GF-D8 (cell line): ENCODE data around the gene TARP.
"Not testable (repeated sequence)": the region's sequence is repeated elsewhere in the genome, so short reads cannot be mapped to it uniquely, and the experiment has no call there.

ENCODE experiments used
- DNase-seq: peaks from one replicate; lab custom pipeline; 2025; lab: John Stamatoyannopoulos, UW

The TARP gene

GRCh38 chr7:38262545-38262944 is 10.9 kb downstream of the TARP start:
- DNase-seq = no peak

- not testable (repeated sequence) for DNase-seq
Measured at GRCh38 chr7:38262026-38262425, 11.4 kb downstream of the TARP start.

GRCh38 chr7:38261601-38262000 is 11.8 kb downstream of the TARP start:
- not testable (repeated sequence) for DNase-seq

DNA sequence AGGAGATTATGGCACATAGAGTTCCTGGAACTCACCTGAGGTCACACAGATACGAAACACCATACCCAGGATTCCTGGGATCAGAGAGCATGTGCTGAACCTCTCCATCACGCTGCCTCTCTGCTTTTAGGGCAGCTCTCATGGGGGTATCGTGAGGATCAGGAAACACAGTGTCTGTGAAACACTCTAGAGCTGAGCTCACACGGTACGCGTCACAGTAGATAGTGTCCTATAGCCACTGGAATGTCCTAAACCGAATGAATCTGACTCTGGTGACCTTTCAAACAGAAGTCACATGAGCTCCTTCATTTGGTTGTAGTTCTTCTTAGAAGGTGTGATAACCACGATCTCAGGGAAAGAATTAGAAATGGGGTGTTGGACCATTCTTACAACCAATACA is 14.3 kb downstream of the TARP start:
- DNase-seq = not testable (repeated sequence)

GRCh38 chr7:38257350-38257677 is 16.1 kb downstream of the TARP start:
- no peak for DNase-seq

- not testable (repeated sequence) for DNase-seq
Measured at GRCh38 chr7:38249849-38250248, 23.6 kb downstream of the TARP start.

- DNase-seq = no peak
Measured at GRCh38 chr7:38248069-38248567, 25.3 kb downstream of the TARP start.

DNA sequence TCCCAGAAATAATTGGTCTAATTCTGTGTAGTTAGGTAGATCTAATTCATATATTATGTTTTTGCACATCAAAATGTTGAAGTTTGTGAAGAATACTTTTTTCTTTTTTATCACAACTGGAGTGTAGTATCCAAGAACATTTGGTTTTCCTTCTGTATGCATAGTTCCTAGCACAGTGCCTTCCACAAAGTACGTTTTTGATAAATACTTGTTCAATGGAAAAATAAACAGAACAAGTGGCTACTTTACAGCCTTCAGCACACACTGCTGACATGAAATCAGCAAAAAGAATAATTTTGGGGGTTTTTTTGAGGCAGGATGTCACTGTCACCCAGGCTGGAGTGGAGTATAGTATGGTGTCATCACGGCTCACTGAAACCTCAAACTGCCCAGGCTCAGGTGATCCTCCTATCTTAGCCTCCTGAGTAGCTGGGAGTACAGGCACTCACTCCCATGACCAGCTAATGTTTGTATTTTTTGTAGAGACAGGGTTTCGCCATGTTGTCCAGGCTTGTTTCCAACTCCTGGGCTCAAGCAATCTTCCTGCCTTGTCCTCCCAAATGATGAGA is 27.9 kb downstream of the TARP start:
- no peak for DNase-seq

- no peak for DNase-seq
Measured at GRCh38 chr7:38244516-38244915, 28.9 kb downstream of the TARP start.

GRCh38 chr7:38243345-38243744 is 30.1 kb downstream of the TARP start:
- DNase-seq = not testable (repeated sequence)

DNA sequence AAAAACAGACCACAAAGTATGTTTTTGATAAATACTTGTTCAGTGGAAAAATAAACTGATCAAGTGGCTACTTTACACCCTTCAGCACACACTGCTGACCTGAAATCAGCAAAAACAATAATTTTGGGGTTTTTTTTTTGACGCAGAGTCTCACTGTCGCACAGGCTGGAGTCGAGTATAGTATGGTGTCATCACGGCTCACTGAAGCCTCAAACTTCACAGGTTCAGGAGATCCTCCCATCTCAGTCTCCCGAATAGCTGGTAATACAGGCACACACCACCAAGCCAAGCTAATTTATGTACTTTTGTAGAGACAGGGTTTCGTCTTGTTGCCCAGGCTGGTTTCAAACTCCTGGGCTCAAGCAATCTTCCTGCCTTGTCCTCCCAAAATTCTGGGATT is 30.6 kb downstream of the TARP start:
- DNase-seq = no peak

GRCh38 chr7:38241071-38241470 is 32.4 kb downstream of the TARP start:
- no peak for DNase-seq

DNA sequence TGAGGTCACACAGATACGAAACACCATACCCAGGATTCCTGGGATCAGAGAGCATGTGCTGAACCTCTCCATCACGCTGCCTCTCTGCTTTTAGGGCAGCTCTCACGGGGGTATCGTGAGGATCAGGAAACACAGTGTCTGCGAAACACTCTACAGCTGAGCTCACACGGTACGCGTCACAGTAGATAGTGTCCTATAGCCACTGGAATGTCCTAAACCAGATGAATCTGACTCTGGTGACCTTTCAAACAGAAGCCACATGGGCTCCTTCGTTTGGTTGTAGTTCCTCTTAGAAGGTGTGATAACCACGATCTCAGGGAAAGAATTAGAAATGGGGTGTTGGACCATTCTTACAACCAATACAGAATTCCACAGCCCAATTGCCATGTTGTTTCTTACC is 34.3 kb downstream of the TARP start:
- DNase-seq = not testable (repeated sequence)

DNA sequence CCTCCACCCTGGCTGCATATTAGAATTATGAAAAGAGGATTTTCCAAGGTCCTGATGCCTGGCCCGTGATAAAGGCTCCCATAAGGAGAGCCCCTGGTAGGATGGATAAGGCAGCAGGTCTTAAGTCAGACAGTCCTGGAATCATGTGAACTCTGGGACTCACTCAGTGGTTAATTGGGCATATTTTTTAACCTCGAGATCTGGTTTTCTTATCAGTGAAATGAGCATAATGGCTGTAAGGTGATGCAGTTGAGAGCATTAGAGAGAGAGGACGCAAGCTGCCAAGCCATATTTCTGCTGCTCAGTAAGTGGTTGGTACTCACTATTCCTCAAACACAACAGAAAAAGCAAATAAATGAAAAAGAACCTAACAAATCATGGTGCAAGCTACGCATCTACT is 37.8 kb downstream of the TARP start:
- no peak for DNase-seq

- DNase-seq = not testable (repeated sequence)
Measured at GRCh38 chr7:38234759-38235158, 38.7 kb downstream of the TARP start.

GRCh38 chr7:38232502-38233366 is 40.7 kb downstream of the TARP start:
- peak; percentile 100 for DNase-seq

- no peak for DNase-seq
Measured at GRCh38 chr7:38229884-38230642, 43.4 kb downstream of the TARP start.

- no peak for DNase-seq
Measured at GRCh38 chr7:38229386-38229785, 44.0 kb downstream of the TARP start.

- DNase-seq = no peak
Measured at GRCh38 chr7:38224392-38224791, 49.0 kb downstream of the TARP start.

- DNase-seq = peak; percentile 85
Measured at GRCh38 chr7:38223306-38223705, 50.1 kb downstream of the TARP start.

DNA sequence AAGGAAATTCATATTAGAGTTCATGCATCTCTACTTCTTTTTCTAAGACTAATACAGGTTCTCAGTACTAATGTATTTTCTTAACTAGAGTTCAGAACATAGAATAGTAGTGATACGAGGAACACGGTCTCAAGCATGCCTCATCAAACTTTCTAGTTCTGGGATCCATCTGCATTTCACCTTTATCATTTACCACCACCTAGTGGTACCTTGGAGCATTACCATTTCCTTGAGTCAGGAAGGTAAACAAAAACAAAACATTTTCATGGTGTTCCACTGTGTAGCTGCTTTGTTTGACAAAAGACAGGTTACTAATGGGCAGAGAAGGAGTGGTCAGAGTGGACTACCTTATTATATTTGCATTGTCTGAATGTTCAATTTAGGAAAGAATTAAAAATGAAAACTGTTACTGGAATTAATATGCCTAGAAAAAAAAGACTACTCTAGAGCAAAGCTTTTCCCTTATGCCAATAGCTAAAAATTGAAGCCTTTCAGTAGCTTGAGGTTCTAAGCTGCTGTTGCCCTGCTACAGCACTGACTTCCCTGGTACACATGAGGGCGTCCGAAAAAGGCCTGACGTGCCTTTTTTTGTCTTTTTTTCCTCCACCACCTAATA is 50.8 kb downstream of the TARP start:
- DNase-seq = peak; percentile 25

DNA sequence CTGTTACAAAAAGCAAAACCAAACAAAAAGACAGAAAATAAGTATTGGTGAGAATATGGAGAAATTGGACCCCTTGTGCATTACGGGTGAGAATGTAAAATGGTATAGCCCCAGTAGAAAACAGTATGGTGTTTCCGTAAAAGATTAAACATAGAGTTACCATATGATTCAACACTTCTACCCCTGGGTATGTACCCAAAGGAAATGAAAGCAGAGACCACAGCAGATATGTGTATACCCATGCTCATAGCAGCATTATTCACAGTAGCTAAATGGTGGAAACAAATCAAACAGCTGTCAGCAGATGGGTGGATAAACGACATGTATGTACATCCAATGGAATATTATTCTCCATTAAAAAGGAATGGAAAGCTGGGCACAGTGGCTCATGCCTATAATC is 53.0 kb downstream of the TARP start:
- no peak for DNase-seq
